ENCODE data around the gene ACVR2B.

GRCh38 chr3:38522002-38522401 lies 68.3 kb downstream of the ACVR2B start:
- TF ChIP-seq CTCF (conservative IDR thresholded peaks at IDR 0.05; ENCODE audit: low read depth in 2 of 2) (no peak), ETS1 (IDR thresholded peaks at IDR 0.05) (no peak), JUNB (IDR thresholded peaks at IDR 0.05; ENCODE audit: unreplicated experiment) (no peak), EZH2 (IDR thresholded peaks at IDR 0.05; ENCODE audit: low read depth, unreplicated experiment) (no peak), POLR2AphosphoS5 (IDR thresholded peaks at IDR 0.05; ENCODE audit: low read depth) (no peak), CREB1 (CRISPR knock-in tag; IDR thresholded peaks at IDR 0.05; ENCODE audit: low read depth) (no peak), EZH2phosphoT487 (IDR thresholded peaks at IDR 0.05; ENCODE audit: unreplicated experiment) (no peak), ZNF331 (CRISPR knock-in tag; IDR thresholded peaks at IDR 0.05; ENCODE audit: low read depth) (no peak), REST (IDR thresholded peaks at IDR 0.05; ENCODE audit: unreplicated experiment) (no peak), ZNF114 (CRISPR knock-in tag; IDR thresholded peaks at IDR 0.05) (no peak), NANOG (IDR thresholded peaks at IDR 0.05; ENCODE audit: borderline replicate concordance) (no peak), STAT1 (IDR thresholded peaks at IDR 0.05; ENCODE audit: unreplicated experiment) (no peak), ZNF462 (CRISPR knock-in tag; IDR thresholded peaks at IDR 0.05) (no peak)
